Transverse colon (tissue), 4 donors: ENCODE data around the gene RSRC1.

Source experiments
- CTCF ChIP-seq, 5 experiments: fragments of 200-600 bp in 3 of 5; fragments of 450-650 bp in 2 of 5; sonication (generic) in 3 of 5; IDR thresholded peaks; 1 replicate in 2 of 5; 2 replicates in 3 of 5; pipeline ENCODE4 v1.5.1; 2016 to 2017; ENCODE audit warnings: antibody characterized with exemption in 5 of 5, inconsistent platforms in 3 of 5, mild to moderate bottlenecking in 2 of 5, moderate library complexity in 1 of 5
- EP300 ChIP-seq: sonication (generic); formaldehyde crosslinking; IDR thresholded peaks from one replicate; pipeline ENCODE4 v1.6.1; 2017; ENCODE audit warnings: antibody characterized with exemption, low read depth
- POLR2A ChIP-seq: fragments of 450-650 bp; IDR thresholded peaks from one replicate; pipeline ENCODE4 v1.6.1; 2016; ENCODE audit warnings: antibody characterized with exemption, mild to moderate bottlenecking, moderate library complexity
- POLR2AphosphoS5 ChIP-seq, 3 donors: sonication (generic); formaldehyde crosslinking; IDR thresholded peaks; one replicate each; pipeline ENCODE4 v1.6.1; 2016; ENCODE audit warnings: antibody characterized with exemption in 3 of 3

GRCh38 chr3:158111861-158112260, 2.0 kb downstream of the RSRC1 start:
- no peak for TF ChIP-seq CTCF (IDR thresholded peaks at IDR 0.05)
- TF ChIP-seq POLR2A: no peak
- TF ChIP-seq EP300: no peak
- no peak for TF ChIP-seq POLR2AphosphoS5 (IDR thresholded peaks at IDR 0.05)
